ENCODE results near the gene ATG101.

Gene ATG101

DNA sequence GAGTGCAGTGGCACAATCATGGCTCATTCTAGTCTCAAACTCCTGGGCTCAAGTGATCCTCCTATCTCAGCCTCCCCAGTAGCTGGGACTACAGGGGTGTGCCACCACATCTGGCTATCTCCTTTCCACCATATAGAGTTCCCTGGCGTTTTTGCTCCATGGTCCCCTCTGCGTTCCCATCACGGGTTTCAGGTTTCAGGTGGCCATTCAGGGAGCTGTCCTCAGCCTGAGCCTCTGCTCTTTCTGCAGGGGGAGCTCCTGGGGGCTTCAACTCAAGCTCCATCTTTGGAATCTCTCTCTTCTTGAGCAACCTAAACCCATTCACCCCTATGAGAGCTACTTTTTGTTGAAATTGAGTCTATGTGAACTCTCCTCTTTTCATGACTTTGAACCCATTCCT, 21.3 kb downstream of the ATG101 start:
- H3F3A ChIP-seq (ENCODE audit: insufficient read depth, low read length), result no peaks in the 10 kb centered on the region
- H2AFZ ChIP-seq (ENCODE audit: low read length), result no peak overlapping the region
- H3K9ac ChIP-seq (ENCODE audit: low read length), result no peak overlapping the region
- 0 out of 2 replicates have a peak, but pooled peaks cover 3% of the 10 kb centered on the region for H3K36me3 ChIP-seq (ENCODE audit: insufficient read depth, low read length)
- peak overlapping the region; percentile 52 for H3K27ac ChIP-seq (ENCODE audit: low read depth, low read length, poor library complexity, severe bottlenecking)
- no peaks in the 10 kb centered on the region for H4K20me1 ChIP-seq (ENCODE audit: insufficient read depth, low read length)
- no peaks in the 10 kb centered on the region for H3K9me3 ChIP-seq (ENCODE audit: low read length)
- no peaks in the 10 kb centered on the region for H3K27me3 ChIP-seq (ENCODE audit: insufficient read depth, low read length)
- H3K4me1 ChIP-seq (ENCODE audit: insufficient read depth, low read length, severe bottlenecking), result peaks cover 45% of the 10 kb centered on the region
- H3K4me2 ChIP-seq (ENCODE audit: low read length), result no peak overlapping the region
- H3K79me2 ChIP-seq (ENCODE audit: insufficient read depth, low read length), result no peaks in the 10 kb centered on the region
- no peak overlapping the region for H3K4me3 ChIP-seq (ENCODE audit: low read depth, low read length, poor library complexity, severe bottlenecking)
- H3K9me2 ChIP-seq (ENCODE audit: low read depth, low read length), result no peaks in the 10 kb centered on the region
- no peak for TF ChIP-seq EZH2 (IDR thresholded peaks at IDR 0.05; ENCODE audit: borderline replicate concordance, low read length)
- TF ChIP-seq, protein P1, sequence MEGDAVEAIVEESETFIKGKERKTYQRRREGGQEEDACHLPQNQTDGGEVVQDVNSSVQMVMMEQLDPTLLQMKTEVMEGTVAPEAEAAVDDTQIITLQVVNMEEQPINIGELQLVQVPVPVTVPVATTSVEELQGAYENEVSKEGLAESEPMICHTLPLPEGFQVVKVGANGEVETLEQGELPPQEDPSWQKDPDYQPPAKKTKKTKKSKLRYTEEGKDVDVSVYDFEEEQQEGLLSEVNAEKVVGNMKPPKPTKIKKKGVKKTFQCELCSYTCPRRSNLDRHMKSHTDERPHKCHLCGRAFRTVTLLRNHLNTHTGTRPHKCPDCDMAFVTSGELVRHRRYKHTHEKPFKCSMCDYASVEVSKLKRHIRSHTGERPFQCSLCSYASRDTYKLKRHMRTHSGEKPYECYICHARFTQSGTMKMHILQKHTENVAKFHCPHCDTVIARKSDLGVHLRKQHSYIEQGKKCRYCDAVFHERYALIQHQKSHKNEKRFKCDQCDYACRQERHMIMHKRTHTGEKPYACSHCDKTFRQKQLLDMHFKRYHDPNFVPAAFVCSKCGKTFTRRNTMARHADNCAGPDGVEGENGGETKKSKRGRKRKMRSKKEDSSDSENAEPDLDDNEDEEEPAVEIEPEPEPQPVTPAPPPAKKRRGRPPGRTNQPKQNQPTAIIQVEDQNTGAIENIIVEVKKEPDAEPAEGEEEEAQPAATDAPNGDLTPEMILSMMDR (IDR thresholded peaks at IDR 0.05; ENCODE audit: low read length), result no peak

DNA sequence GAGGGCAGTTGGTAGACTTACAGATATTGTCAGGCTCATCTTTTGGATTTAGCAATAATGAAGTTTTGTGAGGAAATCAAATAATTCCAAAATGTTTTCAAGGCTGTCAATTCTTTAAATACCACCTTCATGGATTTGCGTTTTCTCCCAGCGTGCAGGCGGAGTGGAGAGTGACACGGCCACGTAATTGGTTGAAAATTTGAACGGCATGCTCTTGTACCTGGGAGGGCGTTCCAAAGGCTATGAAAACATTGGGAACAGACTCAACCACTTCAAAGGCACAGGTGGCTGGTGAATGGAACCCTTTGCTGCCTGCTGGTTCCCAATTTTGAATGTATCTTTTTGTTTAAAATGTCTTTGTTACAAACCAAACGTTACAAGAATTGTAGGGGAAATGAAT, 22.1 kb downstream of the ATG101 start:
- Histone ChIP-seq H3K36me3 (ENCODE audit: insufficient read depth, low read length) (0 out of 2 replicates have a peak, but pooled peaks cover 3% of the 10 kb centered on the region), H3K79me2 (ENCODE audit: insufficient read depth, low read length) (no peaks in the 10 kb centered on the region), H3F3A (ENCODE audit: insufficient read depth, low read length) (no peaks in the 10 kb centered on the region), H3K4me3 (ENCODE audit: low read depth, low read length, poor library complexity, severe bottlenecking) (no peak overlapping the region), H3K4me2 (ENCODE audit: low read length) (no peak overlapping the region), H4K20me1 (ENCODE audit: insufficient read depth, low read length) (no peaks in the 10 kb centered on the region), H3K27me3 (ENCODE audit: insufficient read depth, low read length) (no peaks in the 10 kb centered on the region), H3K4me1 (ENCODE audit: insufficient read depth, low read length, severe bottlenecking) (peaks cover 38% of the 10 kb centered on the region), H3K27ac (ENCODE audit: low read depth, low read length, poor library complexity, severe bottlenecking) (peak overlapping the region; percentile 13), H3K9ac (ENCODE audit: low read length) (no peak overlapping the region), H3K9me3 (ENCODE audit: low read length) (no peaks in the 10 kb centered on the region), H3K9me2 (ENCODE audit: low read depth, low read length) (no peaks in the 10 kb centered on the region), H2AFZ (ENCODE audit: low read length) (no peak overlapping the region)
- TF ChIP-seq, protein P1 (IDR thresholded peaks at IDR 0.05; ENCODE audit: low read length), result no peak
- no peak for TF ChIP-seq EZH2 (IDR thresholded peaks at IDR 0.05; ENCODE audit: borderline replicate concordance, low read length)

DNA sequence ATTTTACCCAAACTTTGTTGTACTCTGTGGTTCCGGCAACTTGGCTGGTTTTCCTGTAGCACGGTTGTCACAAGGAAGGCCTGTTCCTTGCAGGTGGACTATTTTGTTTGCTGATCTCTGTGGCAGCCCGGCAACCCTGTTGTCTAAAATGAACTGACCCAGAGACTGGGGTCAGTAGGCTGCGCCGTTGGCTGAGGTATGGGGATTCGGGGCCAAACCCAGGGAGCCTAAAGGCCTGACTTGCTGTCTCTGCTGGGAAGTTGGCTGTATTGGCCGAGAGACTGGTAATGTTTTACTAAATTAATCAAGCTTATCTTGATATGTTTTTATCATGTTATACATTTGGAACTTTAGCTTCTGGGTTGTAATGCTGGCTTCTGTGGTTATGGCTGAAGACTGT, 23.6 kb downstream of the ATG101 start:
- Histone ChIP-seq H3K9ac (ENCODE audit: low read length) (no peak overlapping the region), H3K4me2 (ENCODE audit: low read length) (no peak overlapping the region), H4K20me1 (ENCODE audit: insufficient read depth, low read length) (no peaks in the 10 kb centered on the region), H3K27me3 (ENCODE audit: insufficient read depth, low read length) (no peaks in the 10 kb centered on the region), H3F3A (ENCODE audit: insufficient read depth, low read length) (no peaks in the 10 kb centered on the region), H2AFZ (ENCODE audit: low read length) (no peak overlapping the region), H3K9me3 (ENCODE audit: low read length) (no peaks in the 10 kb centered on the region), H3K4me1 (ENCODE audit: insufficient read depth, low read length, severe bottlenecking) (peaks cover 24% of the 10 kb centered on the region), H3K36me3 (ENCODE audit: insufficient read depth, low read length) (0 out of 2 replicates have a peak, but pooled peaks cover 3% of the 10 kb centered on the region), H3K4me3 (ENCODE audit: low read depth, low read length, poor library complexity, severe bottlenecking) (no peak overlapping the region), H3K27ac (ENCODE audit: low read depth, low read length, poor library complexity, severe bottlenecking) (no peak overlapping the region), H3K9me2 (ENCODE audit: low read depth, low read length) (no peaks in the 10 kb centered on the region), H3K79me2 (ENCODE audit: insufficient read depth, low read length) (no peaks in the 10 kb centered on the region)
- TF ChIP-seq, protein P1 (IDR thresholded peaks at IDR 0.05; ENCODE audit: low read length), result no peak
- TF ChIP-seq EZH2 (IDR thresholded peaks at IDR 0.05; ENCODE audit: borderline replicate concordance, low read length), result no peak

Measured in OCI-LY1 (cell line).